ENCODE measurements around the gene CORO1C. TPM values are rescaled to one million over a fixed set of nuclear protein-coding genes. Genes with fewer than 3 reads are reported as not detected.

Gene CORO1C
- total RNA-seq, 3 donors from 2014 or later (not counting 1 experiment from before 2014, with no cell fraction given), result 28.9 to 43.5 (median 36.0) TPM

GRCh38 chr12:108681317-108681716, 50.0 kb downstream of the CORO1C start:
- intact Hi-C loops (cut with micrococcal nuclease), result no loop called here
- Mint-ChIP-seq H3K27me3 (ENCODE audit: low read depth in 2 of 2) (no peaks in the 10 kb centered on the region), H3K27ac (no peak overlapping the region), H3K4me1 (peaks cover 0 to 4% of the 10 kb centered on the region in 2 donors), H3K36me3 (no peaks in the 10 kb centered on the region), H3K4me3 (no peak overlapping the region), H3K9me3 (no peaks in the 10 kb centered on the region)
- H3K27ac ChIP-seq (ENCODE audit: low read length), result no peak overlapping the region
- ATAC-seq (no peak), DNase-seq (no peak)
- H3K4me3 ChIP-seq (ENCODE audit: low read length), result no peak overlapping the region
- no peaks in the 10 kb centered on the region for H3K27me3 ChIP-seq (ENCODE audit: control insufficient read depth, insufficient read depth, low read length)
- TF ChIP-seq, protein P1, sequence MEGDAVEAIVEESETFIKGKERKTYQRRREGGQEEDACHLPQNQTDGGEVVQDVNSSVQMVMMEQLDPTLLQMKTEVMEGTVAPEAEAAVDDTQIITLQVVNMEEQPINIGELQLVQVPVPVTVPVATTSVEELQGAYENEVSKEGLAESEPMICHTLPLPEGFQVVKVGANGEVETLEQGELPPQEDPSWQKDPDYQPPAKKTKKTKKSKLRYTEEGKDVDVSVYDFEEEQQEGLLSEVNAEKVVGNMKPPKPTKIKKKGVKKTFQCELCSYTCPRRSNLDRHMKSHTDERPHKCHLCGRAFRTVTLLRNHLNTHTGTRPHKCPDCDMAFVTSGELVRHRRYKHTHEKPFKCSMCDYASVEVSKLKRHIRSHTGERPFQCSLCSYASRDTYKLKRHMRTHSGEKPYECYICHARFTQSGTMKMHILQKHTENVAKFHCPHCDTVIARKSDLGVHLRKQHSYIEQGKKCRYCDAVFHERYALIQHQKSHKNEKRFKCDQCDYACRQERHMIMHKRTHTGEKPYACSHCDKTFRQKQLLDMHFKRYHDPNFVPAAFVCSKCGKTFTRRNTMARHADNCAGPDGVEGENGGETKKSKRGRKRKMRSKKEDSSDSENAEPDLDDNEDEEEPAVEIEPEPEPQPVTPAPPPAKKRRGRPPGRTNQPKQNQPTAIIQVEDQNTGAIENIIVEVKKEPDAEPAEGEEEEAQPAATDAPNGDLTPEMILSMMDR (IDR thresholded peaks at IDR 0.05), result no peak
- no peaks in the 10 kb centered on the region for H3K9me3 ChIP-seq (ENCODE audit: control insufficient read depth, insufficient read depth, low read length)
- 100% methylated on average over 1 of the region's 1 CpG for WGBS (ENCODE audit: insufficient coverage)
- H3K4me1 ChIP-seq (ENCODE audit: control insufficient read depth, insufficient read depth, low read length), result no peaks in the 10 kb centered on the region
- H3K36me3 ChIP-seq (ENCODE audit: control insufficient read depth, insufficient read depth, low read length), result peaks cover 2% of the 10 kb centered on the region

GRCh38 chr12:108679106-108679681, 52.1 kb downstream of the CORO1C start:
- 40% methylated on average over 1 of the region's 1 CpG for WGBS (ENCODE audit: insufficient coverage)
- H3K4me3 Mint-ChIP-seq, result no peak overlapping the region
- peaks cover 6% of the 10 kb centered on the region for H3K36me3 Mint-ChIP-seq
- intact Hi-C loops (cut with micrococcal nuclease), result no loop called here
- Histone ChIP-seq H3K9me3 (ENCODE audit: control insufficient read depth, insufficient read depth, low read length) (no peaks in the 10 kb centered on the region), H3K4me3 (ENCODE audit: low read length) (no peak overlapping the region), H3K27ac (ENCODE audit: low read length) (no peak overlapping the region), H3K4me1 (ENCODE audit: control insufficient read depth, insufficient read depth, low read length) (no peaks in the 10 kb centered on the region), H3K27me3 (ENCODE audit: control insufficient read depth, insufficient read depth, low read length) (no peaks in the 10 kb centered on the region), H3K36me3 (ENCODE audit: control insufficient read depth, insufficient read depth, low read length) (peaks cover 2% of the 10 kb centered on the region)
- ATAC-seq (no peak), DNase-seq (no peak)
- TF ChIP-seq, protein P1 (IDR thresholded peaks at IDR 0.05), result no peak
- no peak overlapping the region for H3K27ac Mint-ChIP-seq
- peaks cover 0 to 4% of the 10 kb centered on the region in 2 donors for H3K4me1 Mint-ChIP-seq
- H3K9me3 Mint-ChIP-seq, result no peaks in the 10 kb centered on the region
- no peaks in the 10 kb centered on the region for H3K27me3 Mint-ChIP-seq (ENCODE audit: low read depth in 2 of 2)

DNA sequence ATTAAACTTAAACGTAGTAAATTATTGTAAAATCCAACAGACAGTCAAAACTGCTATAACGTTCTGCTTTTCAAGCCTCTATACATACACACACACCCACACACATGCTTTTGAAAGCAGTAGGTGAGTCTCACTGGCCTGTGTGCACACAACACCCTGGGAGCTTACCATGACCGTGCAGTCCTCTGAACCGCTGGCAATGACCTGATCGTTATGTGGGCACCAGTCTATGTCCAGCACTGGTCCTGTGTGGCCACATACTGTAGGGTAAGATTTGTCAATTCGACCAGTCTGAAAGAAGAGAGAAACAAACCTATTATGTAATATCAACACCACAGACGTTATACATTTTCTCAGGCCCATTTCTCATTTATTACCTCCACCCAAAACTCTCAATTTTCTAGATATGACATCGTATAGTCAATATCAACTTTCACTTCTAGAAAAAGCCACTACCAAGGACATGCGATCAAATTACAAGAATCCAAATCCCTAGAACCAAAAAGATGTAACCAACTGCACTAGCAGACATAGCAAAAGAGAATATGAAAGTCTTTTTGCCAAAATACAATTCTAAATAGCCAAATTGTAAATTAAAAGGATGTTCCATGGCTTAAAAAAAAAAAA, 53.1 kb downstream of the CORO1C start:
- Histone ChIP-seq H3K4me3 (ENCODE audit: low read length) (no peak overlapping the region), H3K27ac (ENCODE audit: low read length) (no peak overlapping the region), H3K27me3 (ENCODE audit: control insufficient read depth, insufficient read depth, low read length) (no peaks in the 10 kb centered on the region), H3K4me1 (ENCODE audit: control insufficient read depth, insufficient read depth, low read length) (no peaks in the 10 kb centered on the region), H3K9me3 (ENCODE audit: control insufficient read depth, insufficient read depth, low read length) (no peaks in the 10 kb centered on the region), H3K36me3 (ENCODE audit: control insufficient read depth, insufficient read depth, low read length) (peaks cover 2% of the 10 kb centered on the region)
- DNase-seq (no peak), ATAC-seq (no peak)
- H3K27me3 Mint-ChIP-seq (ENCODE audit: low read depth in 2 of 2), result no peaks in the 10 kb centered on the region
- TF ChIP-seq, protein P1 (IDR thresholded peaks at IDR 0.05), result no peak
- no peaks in the 10 kb centered on the region for H3K9me3 Mint-ChIP-seq
- H3K4me1 Mint-ChIP-seq, result no peaks in the 10 kb centered on the region
- H3K4me3 Mint-ChIP-seq, result no peak overlapping the region
- peaks cover 8% of the 10 kb centered on the region for H3K36me3 Mint-ChIP-seq
- intact Hi-C loops (cut with micrococcal nuclease), result no loop called here
- WGBS (ENCODE audit: insufficient coverage), result 90% methylated on average over 9 of the region's 9 CpGs
- H3K27ac Mint-ChIP-seq, result no peak overlapping the region

- Histone ChIP-seq H3K27ac (ENCODE audit: low read length) (no peak overlapping the region), H3K27me3 (ENCODE audit: control insufficient read depth, insufficient read depth, low read length) (no peaks in the 10 kb centered on the region), H3K9me3 (ENCODE audit: control insufficient read depth, insufficient read depth, low read length) (no peaks in the 10 kb centered on the region), H3K4me1 (ENCODE audit: control insufficient read depth, insufficient read depth, low read length) (no peaks in the 10 kb centered on the region), H3K36me3 (ENCODE audit: control insufficient read depth, insufficient read depth, low read length) (peaks cover 2% of the 10 kb centered on the region), H3K4me3 (ENCODE audit: low read length) (no peak overlapping the region)
- no peak for ATAC-seq
- WGBS (ENCODE audit: insufficient coverage), result 93% methylated on average over 2 of the region's 3 CpGs
- Mint-ChIP-seq H3K4me3 (no peak overlapping the region), H3K27ac (no peak overlapping the region), H3K9me3 (no peaks in the 10 kb centered on the region), H3K27me3 (ENCODE audit: low read depth in 2 of 2) (no peaks in the 10 kb centered on the region), H3K4me1 (no peaks in the 10 kb centered on the region), H3K36me3 (peaks cover 8% of the 10 kb centered on the region)
- DNase-seq, result no peak
- TF ChIP-seq, protein P1 (IDR thresholded peaks at IDR 0.05), result no peak
- intact Hi-C loops (cut with micrococcal nuclease), result no loop called here
These were observed 53.9 kb downstream of the CORO1C start for GRCh38 chr12:108677381-108677780.

Measured in natural killer cell (primary cell).